ENCODE measurements around the gene TOGARAM2. TPM values are rescaled to one million over a fixed set of nuclear protein-coding genes. Genes with fewer than 3 reads are reported as not detected.

The TOGARAM2 gene
- total and polyA plus RNA-seq, 2 of the 8 experiments (the other 6 are each of a cell fraction or from before 2014, with no cell fraction given): 0.42 to 1.4 TPM

- TF ChIP-seq RXRA (IDR thresholded peaks at IDR 0.05; ENCODE audit: insufficient read depth, low read depth, low read length) (no peak), SIN3A (conservative IDR thresholded peaks at IDR 0.05 in 1 of 2, IDR thresholded peaks at IDR 0.05 in 1 of 2; ENCODE audit: low read depth in 1 of 2, low read length in 2 of 2) (no peak)
Observed at GRCh38 chr2:28981620-28982376, 700 bp downstream of the TOGARAM2 start (continued).

Measured in H1 (cell line).